Measurements from ENCODE around the gene SLC12A8.

Gene SLC12A8

DNA sequence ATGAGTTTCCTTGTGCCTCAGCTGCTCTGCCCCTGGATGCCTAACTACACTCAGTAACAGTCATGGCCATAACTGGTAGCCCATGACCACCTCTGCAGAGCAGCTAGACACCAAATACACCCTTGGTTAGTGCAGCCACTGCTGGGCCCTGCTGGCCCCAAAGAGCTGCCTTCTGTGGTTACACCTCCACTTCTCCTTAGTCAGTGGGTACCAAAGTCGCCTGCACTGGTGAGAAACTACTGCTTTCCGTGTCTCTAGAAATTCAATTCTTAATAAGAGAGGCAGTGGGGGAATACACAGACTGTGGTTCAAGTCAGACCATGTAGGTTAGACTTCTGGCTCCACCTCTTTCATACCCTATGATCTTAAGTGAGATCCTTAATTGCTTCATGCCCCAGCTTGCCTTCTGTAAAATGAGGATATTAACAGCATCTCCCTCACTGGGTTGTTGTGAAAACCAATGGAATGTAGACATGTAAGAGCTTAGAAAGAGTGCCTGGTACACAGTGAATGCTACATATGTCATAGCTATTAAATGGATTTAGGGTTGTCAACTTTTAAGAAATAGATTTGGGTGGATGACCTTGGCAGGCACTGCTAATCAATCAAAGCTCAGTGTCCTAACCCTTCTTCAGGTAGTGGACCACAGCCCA is 174.9 kb downstream of the SLC12A8 start:
- H3K4me1 ChIP-seq = peaks cover 4% of the 10 kb centered on the region; the same call in 1 of the 2 replicates
- H3K27me3 ChIP-seq = no peaks in the 10 kb centered on the region
- H3K9me3 ChIP-seq = no peaks in the 10 kb centered on the region
- DNase-seq = no peak
- no peak overlapping the region for H3K4me3 ChIP-seq (ENCODE audit: low read depth, low read length)
- H3K36me3 ChIP-seq = no peaks in the 10 kb centered on the region
- TF ChIP-seq, protein P1, sequence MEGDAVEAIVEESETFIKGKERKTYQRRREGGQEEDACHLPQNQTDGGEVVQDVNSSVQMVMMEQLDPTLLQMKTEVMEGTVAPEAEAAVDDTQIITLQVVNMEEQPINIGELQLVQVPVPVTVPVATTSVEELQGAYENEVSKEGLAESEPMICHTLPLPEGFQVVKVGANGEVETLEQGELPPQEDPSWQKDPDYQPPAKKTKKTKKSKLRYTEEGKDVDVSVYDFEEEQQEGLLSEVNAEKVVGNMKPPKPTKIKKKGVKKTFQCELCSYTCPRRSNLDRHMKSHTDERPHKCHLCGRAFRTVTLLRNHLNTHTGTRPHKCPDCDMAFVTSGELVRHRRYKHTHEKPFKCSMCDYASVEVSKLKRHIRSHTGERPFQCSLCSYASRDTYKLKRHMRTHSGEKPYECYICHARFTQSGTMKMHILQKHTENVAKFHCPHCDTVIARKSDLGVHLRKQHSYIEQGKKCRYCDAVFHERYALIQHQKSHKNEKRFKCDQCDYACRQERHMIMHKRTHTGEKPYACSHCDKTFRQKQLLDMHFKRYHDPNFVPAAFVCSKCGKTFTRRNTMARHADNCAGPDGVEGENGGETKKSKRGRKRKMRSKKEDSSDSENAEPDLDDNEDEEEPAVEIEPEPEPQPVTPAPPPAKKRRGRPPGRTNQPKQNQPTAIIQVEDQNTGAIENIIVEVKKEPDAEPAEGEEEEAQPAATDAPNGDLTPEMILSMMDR (IDR thresholded peaks at IDR 0.05; ENCODE audit: low read depth, low read length) = no peak

DNA sequence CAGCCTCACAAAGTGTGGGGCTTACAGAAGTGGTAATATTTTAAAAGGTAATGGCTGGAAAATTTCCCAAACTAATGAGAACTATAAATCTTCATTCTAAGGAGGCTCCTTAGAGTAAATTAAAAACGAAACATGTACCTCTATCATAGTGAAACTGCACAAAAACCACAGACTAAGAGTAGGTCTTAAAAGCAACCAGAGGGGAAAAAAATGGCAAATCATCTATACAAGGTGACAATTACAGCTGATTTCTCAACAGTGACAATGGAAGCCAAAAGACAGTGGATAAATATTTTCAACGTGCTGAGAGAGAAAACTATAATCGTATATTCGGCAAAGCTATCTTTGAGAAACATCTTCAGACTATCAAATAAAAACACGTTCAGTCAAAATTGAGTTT is 177.3 kb downstream of the SLC12A8 start:
- TF ChIP-seq, protein P1 (IDR thresholded peaks at IDR 0.05; ENCODE audit: low read depth, low read length) = no peak
- H3K27me3 ChIP-seq = no peaks in the 10 kb centered on the region
- no peak overlapping the region for H3K4me3 ChIP-seq (ENCODE audit: low read depth, low read length)
- no peaks in the 10 kb centered on the region for H3K9me3 ChIP-seq
- DNase-seq = no peak
- H3K4me1 ChIP-seq = peaks cover 5% of the 10 kb centered on the region; the same call in 1 of the 2 replicates
- no peaks in the 10 kb centered on the region for H3K36me3 ChIP-seq

- TF ChIP-seq, protein P1 (IDR thresholded peaks at IDR 0.05; ENCODE audit: low read depth, low read length) = no peak
- H3K4me1 ChIP-seq = peaks cover 3% of the 10 kb centered on the region; the same call in 1 of the 2 replicates
- H3K27me3 ChIP-seq = no peaks in the 10 kb centered on the region
- no peaks in the 10 kb centered on the region for H3K9me3 ChIP-seq
- no peak overlapping the region for H3K4me3 ChIP-seq (ENCODE audit: low read depth, low read length)
- no peak for DNase-seq
- no peaks in the 10 kb centered on the region for H3K36me3 ChIP-seq
These were observed 178.9 kb downstream of the SLC12A8 start for GRCh38 chr3:125033616-125034015.

- Histone ChIP-seq H3K4me1 (peaks cover 3% of the 10 kb centered on the region; the same call in 1 of the 2 replicates), H3K9me3 (no peaks in the 10 kb centered on the region), H3K36me3 (no peaks in the 10 kb centered on the region; the same call in 1 of the 2 replicates), H3K4me3 (ENCODE audit: low read depth, low read length) (no peak overlapping the region), H3K27me3 (no peaks in the 10 kb centered on the region)
- TF ChIP-seq, protein P1 (IDR thresholded peaks at IDR 0.05; ENCODE audit: low read depth, low read length) = no peak
- DNase-seq = no peak
These were observed 179.4 kb downstream of the SLC12A8 start for GRCh38 chr3:125033135-125033534.

DNA sequence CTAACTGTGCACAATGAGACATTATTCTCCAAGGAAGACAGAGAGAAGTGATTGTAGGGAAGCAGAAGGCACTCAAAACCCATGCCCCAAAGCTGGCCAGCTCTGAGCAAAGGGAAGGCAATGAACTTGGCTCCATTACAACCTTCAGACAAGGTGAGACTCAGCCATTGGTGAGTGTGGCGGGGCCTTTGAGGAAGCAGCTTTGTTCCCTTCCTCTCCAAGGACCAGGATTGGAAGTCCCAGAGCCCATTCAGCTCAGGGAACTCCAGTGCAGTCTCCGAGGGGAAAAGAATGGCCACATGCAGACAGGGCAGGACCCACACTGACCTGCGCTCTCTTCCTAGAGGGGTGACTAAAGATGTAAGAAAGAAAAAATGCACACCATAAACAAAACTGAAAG is 179.9 kb downstream of the SLC12A8 start:
- Histone ChIP-seq H3K4me3 (ENCODE audit: low read depth, low read length) (no peak overlapping the region), H3K4me1 (peaks cover 3% of the 10 kb centered on the region; the same call in 1 of the 2 replicates), H3K27me3 (no peaks in the 10 kb centered on the region), H3K36me3 (peaks cover 3% of the 10 kb centered on the region), H3K9me3 (no peaks in the 10 kb centered on the region)
- TF ChIP-seq, protein P1 (IDR thresholded peaks at IDR 0.05; ENCODE audit: low read depth, low read length) = no peak
- no peak for DNase-seq
